B cell (primary cell): Measurements from ENCODE around the gene PPCDC.

ENCODE experiments used
- EZH2 ChIP-seq: IDR thresholded peaks from 2 replicates; pipeline ENCODE4 v1.6.1; 2012; ENCODE audit warnings: borderline replicate concordance, low read depth, mild to moderate bottlenecking, moderate library complexity, low read length; ENCODE audit not compliant: insufficient read depth, poor library complexity, severe bottlenecking
- TF ChIP-seq, protein P1 (sequence below): fragments of 200-600 bp; IDR thresholded peaks from one replicate; pipeline ENCODE4 v1.8.0; 2022; ENCODE audit warnings: antibody characterized with exemption, mild to moderate bottlenecking

DNA sequence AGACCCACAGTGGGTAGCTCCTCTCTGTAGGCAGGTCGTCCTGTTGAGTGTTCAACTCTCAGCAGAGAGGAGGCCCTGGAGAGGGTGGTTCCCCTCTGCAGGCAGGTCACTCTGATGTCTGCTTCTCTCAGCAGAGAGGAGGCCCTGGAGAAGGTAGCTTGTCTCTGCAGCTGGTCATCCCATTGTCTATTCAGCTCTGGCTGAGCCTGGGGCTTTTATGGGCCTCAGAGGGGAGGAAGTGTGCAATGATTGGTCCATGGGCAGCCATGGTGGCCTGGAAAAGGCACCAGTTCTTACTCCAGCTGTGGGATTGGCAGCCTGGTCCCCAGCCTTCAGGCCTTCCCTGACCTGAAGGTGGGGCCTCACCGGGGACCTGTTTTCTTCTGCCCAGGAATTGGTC lies 52.9 kb downstream of the PPCDC start:
- TF ChIP-seq, protein P1, sequence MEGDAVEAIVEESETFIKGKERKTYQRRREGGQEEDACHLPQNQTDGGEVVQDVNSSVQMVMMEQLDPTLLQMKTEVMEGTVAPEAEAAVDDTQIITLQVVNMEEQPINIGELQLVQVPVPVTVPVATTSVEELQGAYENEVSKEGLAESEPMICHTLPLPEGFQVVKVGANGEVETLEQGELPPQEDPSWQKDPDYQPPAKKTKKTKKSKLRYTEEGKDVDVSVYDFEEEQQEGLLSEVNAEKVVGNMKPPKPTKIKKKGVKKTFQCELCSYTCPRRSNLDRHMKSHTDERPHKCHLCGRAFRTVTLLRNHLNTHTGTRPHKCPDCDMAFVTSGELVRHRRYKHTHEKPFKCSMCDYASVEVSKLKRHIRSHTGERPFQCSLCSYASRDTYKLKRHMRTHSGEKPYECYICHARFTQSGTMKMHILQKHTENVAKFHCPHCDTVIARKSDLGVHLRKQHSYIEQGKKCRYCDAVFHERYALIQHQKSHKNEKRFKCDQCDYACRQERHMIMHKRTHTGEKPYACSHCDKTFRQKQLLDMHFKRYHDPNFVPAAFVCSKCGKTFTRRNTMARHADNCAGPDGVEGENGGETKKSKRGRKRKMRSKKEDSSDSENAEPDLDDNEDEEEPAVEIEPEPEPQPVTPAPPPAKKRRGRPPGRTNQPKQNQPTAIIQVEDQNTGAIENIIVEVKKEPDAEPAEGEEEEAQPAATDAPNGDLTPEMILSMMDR, result no peak
- TF ChIP-seq EZH2, result no peak
